Sigmoid colon (tissue), 4 donors: ENCODE data around the gene CELF3.
"Not testable (repeated sequence)": the region's sequence is repeated elsewhere in the genome, so short reads cannot be mapped to it uniquely, and the experiment has no call there.

Source experiments
- CTCF ChIP-seq, 4 experiments: fragments of 450-650 bp in 3 of 4; fragments of 200-600 bp in 1 of 4; IDR thresholded peaks; one replicate each; pipeline ENCODE4 v1.5.1; 2016 to 2019; ENCODE audit warnings: antibody characterized with exemption in 4 of 4, mild to moderate bottlenecking in 3 of 4, moderate library complexity in 2 of 4
- POLR2A ChIP-seq, 2 donors: fragments of 450-650 bp; IDR thresholded peaks; one replicate each; pipeline ENCODE4 v1.6.1; 2016; ENCODE audit warnings: antibody characterized with exemption in 2 of 2, mild to moderate bottlenecking in 2 of 2, moderate library complexity in 2 of 2
- POLR2AphosphoS5 ChIP-seq, 4 donors: sonication (generic); formaldehyde crosslinking; IDR thresholded peaks; one replicate each; pipeline ENCODE4 v1.6.1; 2017; ENCODE audit warnings: antibody characterized with exemption in 4 of 4

- TF ChIP-seq POLR2A, CTCF, POLR2AphosphoS5 (IDR thresholded peaks at IDR 0.05): not testable (repeated sequence)
These were observed 17.4 kb upstream of the CELF3 start for GRCh38 chr1:151733995-151734394.
